ENCODE results near the gene MTHFD1L.

MTHFD1L gene

GRCh38 chr6:151063352-151063751 lies 197.8 kb downstream of the MTHFD1L start (continued):
- TF ChIP-seq, protein P1, sequence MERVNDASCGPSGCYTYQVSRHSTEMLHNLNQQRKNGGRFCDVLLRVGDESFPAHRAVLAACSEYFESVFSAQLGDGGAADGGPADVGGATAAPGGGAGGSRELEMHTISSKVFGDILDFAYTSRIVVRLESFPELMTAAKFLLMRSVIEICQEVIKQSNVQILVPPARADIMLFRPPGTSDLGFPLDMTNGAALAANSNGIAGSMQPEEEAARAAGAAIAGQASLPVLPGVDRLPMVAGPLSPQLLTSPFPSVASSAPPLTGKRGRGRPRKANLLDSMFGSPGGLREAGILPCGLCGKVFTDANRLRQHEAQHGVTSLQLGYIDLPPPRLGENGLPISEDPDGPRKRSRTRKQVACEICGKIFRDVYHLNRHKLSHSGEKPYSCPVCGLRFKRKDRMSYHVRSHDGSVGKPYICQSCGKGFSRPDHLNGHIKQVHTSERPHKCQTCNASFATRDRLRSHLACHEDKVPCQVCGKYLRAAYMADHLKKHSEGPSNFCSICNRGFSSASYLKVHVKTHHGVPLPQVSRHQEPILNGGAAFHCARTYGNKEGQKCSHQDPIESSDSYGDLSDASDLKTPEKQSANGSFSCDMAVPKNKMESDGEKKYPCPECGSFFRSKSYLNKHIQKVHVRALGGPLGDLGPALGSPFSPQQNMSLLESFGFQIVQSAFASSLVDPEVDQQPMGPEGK (CRISPR knock-in tag; IDR thresholded peaks at IDR 0.05; ENCODE audit: borderline replicate concordance), result 0 out of 2 replicates have a peak, but pooled peaks have one; percentile 20
- no peak for TF ChIP-seq SNAI2 (CRISPR knock-in tag; IDR thresholded peaks at IDR 0.05)

DNA sequence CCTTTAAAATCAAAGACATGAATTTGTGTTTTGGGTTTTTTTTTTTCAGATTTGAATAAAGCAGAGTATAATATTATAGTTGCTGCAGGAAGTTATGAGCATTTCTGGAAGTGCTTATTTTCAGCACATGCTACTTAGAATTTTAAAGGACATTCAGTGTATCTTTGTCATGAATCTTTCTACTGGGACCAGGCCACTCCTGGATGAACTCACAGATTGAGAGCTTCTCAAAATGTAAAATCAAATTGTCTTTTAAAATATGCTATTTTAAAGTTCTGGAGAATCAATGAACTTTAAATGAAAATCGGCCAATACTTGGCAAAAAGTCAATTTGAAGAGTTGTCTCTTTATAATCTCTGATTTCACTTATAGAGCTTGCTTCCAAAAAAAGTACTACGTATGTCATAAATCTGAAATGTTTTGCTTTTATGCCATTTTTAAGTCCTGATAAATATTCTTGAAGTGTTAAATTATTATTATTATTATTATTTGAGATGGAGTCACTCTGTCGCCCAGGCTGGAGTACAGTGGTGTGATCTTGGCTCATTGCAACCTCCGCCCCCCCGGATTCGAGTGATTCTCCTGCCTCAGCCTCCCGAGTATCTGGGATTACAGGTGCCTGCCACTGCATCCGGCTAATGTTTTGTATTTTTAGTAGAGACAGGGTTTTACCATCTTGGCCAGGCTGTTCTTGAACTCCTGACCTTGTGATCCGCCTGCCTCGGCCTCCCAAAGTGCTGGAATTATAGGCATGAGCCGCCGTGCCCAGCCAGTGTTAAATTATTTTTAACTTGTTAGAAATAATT lies 198.5 kb downstream of the MTHFD1L start:
- no peak for ATAC-seq
- TF ChIP-seq CSDC2 (CRISPR knock-in tag; IDR thresholded peaks at IDR 0.05), result no peak
- no peak for TF ChIP-seq RARB (CRISPR knock-in tag; IDR thresholded peaks at IDR 0.05)
- TF ChIP-seq ISL1 (CRISPR knock-in tag; IDR thresholded peaks at IDR 0.05), result no peak
- no peak for TF ChIP-seq ZFP30 (CRISPR knock-in tag; IDR thresholded peaks at IDR 0.05)
- TF ChIP-seq ZC3H10 (CRISPR knock-in tag; IDR thresholded peaks at IDR 0.05), result no peak
- TF ChIP-seq ZFP3 (CRISPR knock-in tag; IDR thresholded peaks at IDR 0.05), result no peak
- TF ChIP-seq, protein P1 (CRISPR knock-in tag; IDR thresholded peaks at IDR 0.05; ENCODE audit: borderline replicate concordance), result no peak
- no peak for TF ChIP-seq BACH2 (CRISPR knock-in tag; IDR thresholded peaks at IDR 0.05; ENCODE audit: borderline replicate concordance)
- no peak for TF ChIP-seq TSHZ2 (CRISPR knock-in tag; IDR thresholded peaks at IDR 0.05)
- TF ChIP-seq GLIS3 (CRISPR knock-in tag; IDR thresholded peaks at IDR 0.05), result no peak
- TF ChIP-seq POU6F1 (CRISPR knock-in tag; IDR thresholded peaks at IDR 0.05; ENCODE audit: borderline replicate concordance, low read depth), result no peak
- TF ChIP-seq OSR1 (CRISPR knock-in tag; IDR thresholded peaks at IDR 0.05), result no peak
- no peak for TF ChIP-seq CSRNP3 (CRISPR knock-in tag; IDR thresholded peaks at IDR 0.05)
- TF ChIP-seq ZNF70 (CRISPR knock-in tag; IDR thresholded peaks at IDR 0.05), result no peak
- TF ChIP-seq TOX (CRISPR knock-in tag; IDR thresholded peaks at IDR 0.05; ENCODE audit: borderline replicate concordance), result no peak
- no peak for TF ChIP-seq ZNF8 (CRISPR knock-in tag; IDR thresholded peaks at IDR 0.05)
- TF ChIP-seq SNAI2 (CRISPR knock-in tag; IDR thresholded peaks at IDR 0.05), result no peak
- no peak for TF ChIP-seq PPARA (CRISPR knock-in tag; IDR thresholded peaks at IDR 0.05; ENCODE audit: borderline replicate concordance)
- no peak for TF ChIP-seq ARNTL (CRISPR knock-in tag; IDR thresholded peaks at IDR 0.05; ENCODE audit: borderline replicate concordance, low read depth)
- no peak for TF ChIP-seq ESRRG (CRISPR knock-in tag; IDR thresholded peaks at IDR 0.05)

Data from SK-N-SH treated with all-trans-retinoic acid at 6 μM for 48 hours (cell line).